ENCODE results near the gene VAC14. TPM values are rescaled to one million over a fixed set of nuclear protein-coding genes. Genes with fewer than 3 reads are reported as not detected.

The VAC14 gene
- total and polyA plus RNA-seq, 9 donors = 19.5 to 28.9 (median 25.2) TPM

GRCh38 chr16:70753694-70754325, 47.1 kb downstream of the VAC14 start:
- H3K4me1 ChIP-seq (ENCODE audit: control insufficient read depth, insufficient read depth, low read length) = peaks cover 36% of the 10 kb centered on the region
- no peaks in the 10 kb centered on the region for H3K27me3 ChIP-seq (ENCODE audit: control insufficient read depth, insufficient read depth, low read length)
- DNase-seq = no peak
- no peak overlapping the region for H3K4me3 ChIP-seq (ENCODE audit: low read length)
- H3K9me3 ChIP-seq (replicated peaks; ENCODE audit: control insufficient read depth, low read depth, low read length) = no peaks in the 10 kb centered on the region
- peaks cover 36% of the 10 kb centered on the region for H3K36me3 ChIP-seq (ENCODE audit: control insufficient read depth, insufficient read depth, low read length)
- H3K27ac ChIP-seq (ENCODE audit: low read length) = no peak overlapping the region
- WGBS (ENCODE audit: insufficient coverage) = 87% methylated on average over 7 of the region's 8 CpGs

GRCh38 chr16:70753228-70753627, 47.7 kb downstream of the VAC14 start:
- H3K4me1 ChIP-seq (ENCODE audit: control insufficient read depth, insufficient read depth, low read length) = peaks cover 36% of the 10 kb centered on the region
- WGBS (ENCODE audit: insufficient coverage) = 60% methylated on average over 5 of the region's 6 CpGs
- H3K27ac ChIP-seq (ENCODE audit: low read length) = no peak overlapping the region
- H3K4me3 ChIP-seq (ENCODE audit: low read length) = no peak overlapping the region
- no peaks in the 10 kb centered on the region for H3K9me3 ChIP-seq (replicated peaks; ENCODE audit: control insufficient read depth, low read depth, low read length)
- no peaks in the 10 kb centered on the region for H3K27me3 ChIP-seq (ENCODE audit: control insufficient read depth, insufficient read depth, low read length)
- H3K36me3 ChIP-seq (ENCODE audit: control insufficient read depth, insufficient read depth, low read length) = peaks cover 32% of the 10 kb centered on the region
- no peak for DNase-seq

GRCh38 chr16:70752426-70752825, 48.5 kb downstream of the VAC14 start:
- Histone ChIP-seq H3K9me3 (replicated peaks; ENCODE audit: control insufficient read depth, low read depth, low read length) (no peaks in the 10 kb centered on the region), H3K36me3 (ENCODE audit: control insufficient read depth, insufficient read depth, low read length) (peaks cover 24% of the 10 kb centered on the region), H3K4me3 (ENCODE audit: low read length) (no peak overlapping the region), H3K4me1 (ENCODE audit: control insufficient read depth, insufficient read depth, low read length) (peaks cover 39% of the 10 kb centered on the region), H3K27ac (ENCODE audit: low read length) (no peak overlapping the region), H3K27me3 (ENCODE audit: control insufficient read depth, insufficient read depth, low read length) (no peaks in the 10 kb centered on the region)
- WGBS (ENCODE audit: insufficient coverage) = 94% methylated on average over 9 of the region's 10 CpGs
- no peak for DNase-seq

GRCh38 chr16:70751593-70751992, 49.4 kb downstream of the VAC14 start:
- H3K4me1 ChIP-seq (ENCODE audit: control insufficient read depth, insufficient read depth, low read length) = peaks cover 40% of the 10 kb centered on the region
- no peaks in the 10 kb centered on the region for H3K9me3 ChIP-seq (replicated peaks; ENCODE audit: control insufficient read depth, low read depth, low read length)
- no peak for DNase-seq
- no peak overlapping the region for H3K27ac ChIP-seq (ENCODE audit: low read length)
- 87% methylated on average over 6 of the region's 7 CpGs for WGBS (ENCODE audit: insufficient coverage)
- no peak overlapping the region for H3K4me3 ChIP-seq (ENCODE audit: low read length)
- H3K27me3 ChIP-seq (ENCODE audit: control insufficient read depth, insufficient read depth, low read length) = no peaks in the 10 kb centered on the region
- H3K36me3 ChIP-seq (ENCODE audit: control insufficient read depth, insufficient read depth, low read length) = peaks cover 20% of the 10 kb centered on the region

- H3K4me1 ChIP-seq (ENCODE audit: control insufficient read depth, insufficient read depth, low read length) = peaks cover 46% of the 10 kb centered on the region
- no peaks in the 10 kb centered on the region for H3K9me3 ChIP-seq (replicated peaks; ENCODE audit: control insufficient read depth, low read depth, low read length)
- H3K36me3 ChIP-seq (ENCODE audit: control insufficient read depth, insufficient read depth, low read length) = peaks cover 16% of the 10 kb centered on the region
- no peak overlapping the region for H3K4me3 ChIP-seq (ENCODE audit: low read length)
- no peaks in the 10 kb centered on the region for H3K27me3 ChIP-seq (ENCODE audit: control insufficient read depth, insufficient read depth, low read length)
- DNase-seq = peak; percentile 88
- peak overlapping the region; percentile 74 for H3K27ac ChIP-seq (ENCODE audit: low read length)
- whole genome bisulfite sequencing (ENCODE audit: insufficient coverage) = 39% methylated on average over 10 of the region's 13 CpGs
Observed at GRCh38 chr16:70750893-70751467, 50.0 kb downstream of the VAC14 start.

GRCh38 chr16:70749681-70750601, 51.0 kb downstream of the VAC14 start:
- Histone ChIP-seq H3K36me3 (ENCODE audit: control insufficient read depth, insufficient read depth, low read length) (peaks cover 7% of the 10 kb centered on the region), H3K27ac (ENCODE audit: low read length) (peak overlapping the region; percentile 74), H3K27me3 (ENCODE audit: control insufficient read depth, insufficient read depth, low read length) (no peaks in the 10 kb centered on the region), H3K4me1 (ENCODE audit: control insufficient read depth, insufficient read depth, low read length) (peaks cover 51% of the 10 kb centered on the region), H3K4me3 (ENCODE audit: low read length) (no peak overlapping the region), H3K9me3 (replicated peaks; ENCODE audit: control insufficient read depth, low read depth, low read length) (no peaks in the 10 kb centered on the region)
- no peak for DNase-seq
- 76% methylated on average over 10 of the region's 16 CpGs for WGBS (ENCODE audit: insufficient coverage)

- Histone ChIP-seq H3K36me3 (ENCODE audit: control insufficient read depth, insufficient read depth, low read length) (peaks cover 6% of the 10 kb centered on the region), H3K27me3 (ENCODE audit: control insufficient read depth, insufficient read depth, low read length) (no peaks in the 10 kb centered on the region), H3K4me1 (ENCODE audit: control insufficient read depth, insufficient read depth, low read length) (peaks cover 54% of the 10 kb centered on the region), H3K4me3 (ENCODE audit: low read length) (no peak overlapping the region), H3K9me3 (replicated peaks; ENCODE audit: control insufficient read depth, low read depth, low read length) (no peaks in the 10 kb centered on the region), H3K27ac (ENCODE audit: low read length) (no peak overlapping the region)
- 95% methylated on average over 8 of the region's 9 CpGs for WGBS (ENCODE audit: insufficient coverage)
- no peak for DNase-seq
Observed at GRCh38 chr16:70749006-70749678, 51.8 kb downstream of the VAC14 start.

GRCh38 chr16:70747703-70748631, 53.0 kb downstream of the VAC14 start:
- Histone ChIP-seq H3K4me1 (ENCODE audit: control insufficient read depth, insufficient read depth, low read length) (peaks cover 61% of the 10 kb centered on the region), H3K9me3 (replicated peaks; ENCODE audit: control insufficient read depth, low read depth, low read length) (no peaks in the 10 kb centered on the region), H3K27ac (ENCODE audit: low read length) (no peak overlapping the region), H3K27me3 (ENCODE audit: control insufficient read depth, insufficient read depth, low read length) (no peaks in the 10 kb centered on the region), H3K4me3 (ENCODE audit: low read length) (no peak overlapping the region), H3K36me3 (ENCODE audit: control insufficient read depth, insufficient read depth, low read length) (peaks cover 18% of the 10 kb centered on the region)
- WGBS (ENCODE audit: insufficient coverage) = 87% methylated on average over 14 of the region's 15 CpGs
- no peak for DNase-seq

- WGBS (ENCODE audit: insufficient coverage) = 74% methylated on average over 4 of the region's 15 CpGs
- Histone ChIP-seq H3K27ac (ENCODE audit: low read length) (no peak overlapping the region), H3K27me3 (ENCODE audit: control insufficient read depth, insufficient read depth, low read length) (no peaks in the 10 kb centered on the region), H3K9me3 (replicated peaks; ENCODE audit: control insufficient read depth, low read depth, low read length) (no peaks in the 10 kb centered on the region), H3K4me1 (ENCODE audit: control insufficient read depth, insufficient read depth, low read length) (peaks cover 53% of the 10 kb centered on the region), H3K4me3 (ENCODE audit: low read length) (no peak overlapping the region), H3K36me3 (ENCODE audit: control insufficient read depth, insufficient read depth, low read length) (peaks cover 25% of the 10 kb centered on the region)
- peak; percentile 76 for DNase-seq
Observed at GRCh38 chr16:70746708-70747424, 54.1 kb downstream of the VAC14 start.

Data from muscle of leg (tissue), 11 donors.